ENCODE data around the gene LUZP1. TPM values are rescaled to one million over a fixed set of nuclear protein-coding genes. Genes with fewer than 3 reads are reported as not detected.
A peak's percentile ranks its signal among the peaks of the same experiment; 100 is the strongest.

Gene LUZP1
- polyA plus RNA-seq, 1 of the 3 experiments (the other 2 are of a cell fraction), result 8.9 TPM

DNA sequence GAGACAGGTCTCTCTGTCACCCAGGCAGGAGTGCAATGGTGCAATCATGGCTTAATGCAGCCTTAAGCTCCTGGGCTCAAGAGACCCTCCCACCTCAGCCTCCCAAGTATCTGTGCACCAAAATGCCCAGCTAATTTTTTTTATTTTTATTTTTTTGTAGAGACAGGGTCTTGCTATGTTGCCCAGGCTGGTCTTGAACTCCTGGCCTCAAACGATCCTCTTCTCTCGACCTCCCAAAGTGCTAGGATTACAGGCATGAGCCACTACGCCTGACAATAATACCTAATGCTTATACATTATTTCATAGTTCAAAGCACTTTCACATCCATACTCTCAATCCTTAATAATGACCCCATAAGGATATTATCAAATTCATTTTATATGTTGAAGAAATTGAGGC, 48.3 kb downstream of the LUZP1 start (continued):
- no peak for TF ChIP-seq FOXJ3 (CRISPR knock-in tag; IDR thresholded peaks at IDR 0.05)
- TF ChIP-seq, protein P1, sequence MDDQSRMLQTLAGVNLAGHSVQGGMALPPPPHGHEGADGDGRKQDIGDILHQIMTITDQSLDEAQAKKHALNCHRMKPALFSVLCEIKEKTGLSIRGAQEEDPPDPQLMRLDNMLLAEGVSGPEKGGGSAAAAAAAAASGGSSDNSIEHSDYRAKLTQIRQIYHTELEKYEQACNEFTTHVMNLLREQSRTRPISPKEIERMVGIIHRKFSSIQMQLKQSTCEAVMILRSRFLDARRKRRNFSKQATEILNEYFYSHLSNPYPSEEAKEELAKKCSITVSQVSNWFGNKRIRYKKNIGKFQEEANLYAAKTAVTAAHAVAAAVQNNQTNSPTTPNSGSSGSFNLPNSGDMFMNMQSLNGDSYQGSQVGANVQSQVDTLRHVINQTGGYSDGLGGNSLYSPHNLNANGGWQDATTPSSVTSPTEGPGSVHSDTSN (IDR thresholded peaks at IDR 0.05), result no peak
- no peak for TF ChIP-seq SMC3 (IDR thresholded peaks at IDR 0.05; ENCODE audit: low read depth, low read length)
- TF ChIP-seq, protein P2, sequence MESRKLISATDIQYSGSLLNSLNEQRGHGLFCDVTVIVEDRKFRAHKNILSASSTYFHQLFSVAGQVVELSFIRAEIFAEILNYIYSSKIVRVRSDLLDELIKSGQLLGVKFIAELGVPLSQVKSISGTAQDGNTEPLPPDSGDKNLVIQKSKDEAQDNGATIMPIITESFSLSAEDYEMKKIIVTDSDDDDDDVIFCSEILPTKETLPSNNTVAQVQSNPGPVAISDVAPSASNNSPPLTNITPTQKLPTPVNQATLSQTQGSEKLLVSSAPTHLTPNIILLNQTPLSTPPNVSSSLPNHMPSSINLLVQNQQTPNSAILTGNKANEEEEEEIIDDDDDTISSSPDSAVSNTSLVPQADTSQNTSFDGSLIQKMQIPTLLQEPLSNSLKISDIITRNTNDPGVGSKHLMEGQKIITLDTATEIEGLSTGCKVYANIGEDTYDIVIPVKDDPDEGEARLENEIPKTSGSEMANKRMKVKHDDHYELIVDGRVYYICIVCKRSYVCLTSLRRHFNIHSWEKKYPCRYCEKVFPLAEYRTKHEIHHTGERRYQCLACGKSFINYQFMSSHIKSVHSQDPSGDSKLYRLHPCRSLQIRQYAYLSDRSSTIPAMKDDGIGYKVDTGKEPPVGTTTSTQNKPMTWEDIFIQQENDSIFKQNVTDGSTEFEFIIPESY (IDR thresholded peaks at IDR 0.05; ENCODE audit: borderline replicate concordance, low read depth), result no peak
- no peak for TF ChIP-seq YY1 (IDR thresholded peaks at IDR 0.05; ENCODE audit: low read depth)
- TF ChIP-seq NRF1 (IDR thresholded peaks at IDR 0.05; ENCODE audit: low read depth, low read length), result no peak

DNA sequence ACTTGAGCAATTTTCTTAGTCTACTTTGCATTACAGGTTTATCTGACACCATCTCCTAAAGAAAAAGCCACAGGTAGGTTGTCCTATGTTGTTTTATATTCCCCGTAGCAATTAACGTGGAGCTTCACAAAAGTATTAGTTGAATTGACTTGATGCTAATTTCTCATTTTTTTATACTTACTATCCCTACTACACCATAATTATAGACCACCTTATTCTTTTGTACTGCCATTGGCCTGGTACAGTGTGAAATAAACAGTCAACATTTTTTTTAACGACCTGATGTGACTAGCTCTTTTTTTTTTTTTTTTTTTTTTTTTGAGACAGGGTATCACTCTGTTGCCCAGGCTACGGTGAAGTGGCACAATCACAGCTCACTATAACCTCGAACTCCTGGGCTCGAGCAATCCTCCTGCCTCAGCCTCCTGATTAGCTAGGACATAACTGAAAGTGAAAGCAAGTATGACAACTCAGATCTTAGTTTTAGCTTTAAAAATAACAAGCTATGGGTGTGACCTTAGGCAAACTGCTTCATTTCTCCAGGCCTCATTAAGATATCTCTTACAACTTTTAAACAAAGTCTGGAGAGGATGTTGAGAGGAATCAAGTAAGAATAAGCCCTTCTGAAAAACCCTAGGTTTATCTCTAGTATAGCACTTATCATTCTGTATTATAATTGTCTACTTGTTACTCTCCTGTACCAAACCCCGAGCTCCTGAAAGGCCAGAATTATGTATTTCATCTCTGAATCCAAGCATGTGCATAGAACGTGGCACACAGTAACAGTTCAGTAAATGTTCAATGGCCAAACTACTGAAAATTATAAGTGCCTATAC, 49.5 kb downstream of the LUZP1 start:
- peaks cover 15% of the 10 kb centered on the region for H3F3A ChIP-seq (replicated peaks; ENCODE audit: insufficient read depth)
- H3K9me2 ChIP-seq, result no peaks in the 10 kb centered on the region
- peaks cover 6 to 13% of the 10 kb centered on the region in 2 experiments; a peak in 3 of 4 replicates for H3K4me1 ChIP-seq (ENCODE audit: control insufficient read depth in 1 of 2, insufficient read depth in 2 of 2, low read depth in 1 of 2, low read length in 1 of 2)
- no peak overlapping the region; a peak in 1 of 4 replicates for H3K4me3 ChIP-seq (ENCODE audit: low read depth in 2 of 2, low read length in 1 of 2)
- ChIA-PET POLR2A (interaction anchor here (1.4 kb wide), 1 partner anchor 10 kb away, joined by 3 read pairs; no protein-coding TSS in a partner anchor), CTCF (interaction anchor here (1.0 to 5.7 kb wide), 9 partner anchors 10 to 155 kb away, joined by 3 to 32 read pairs (median 4); no protein-coding TSS in a partner anchor)
- no peak for TF ChIP-seq JUND (IDR thresholded peaks at IDR 0.05)
- no peak for TF ChIP-seq GABPA (IDR thresholded peaks at IDR 0.05; ENCODE audit: low read depth)
- TF ChIP-seq, protein P3, sequence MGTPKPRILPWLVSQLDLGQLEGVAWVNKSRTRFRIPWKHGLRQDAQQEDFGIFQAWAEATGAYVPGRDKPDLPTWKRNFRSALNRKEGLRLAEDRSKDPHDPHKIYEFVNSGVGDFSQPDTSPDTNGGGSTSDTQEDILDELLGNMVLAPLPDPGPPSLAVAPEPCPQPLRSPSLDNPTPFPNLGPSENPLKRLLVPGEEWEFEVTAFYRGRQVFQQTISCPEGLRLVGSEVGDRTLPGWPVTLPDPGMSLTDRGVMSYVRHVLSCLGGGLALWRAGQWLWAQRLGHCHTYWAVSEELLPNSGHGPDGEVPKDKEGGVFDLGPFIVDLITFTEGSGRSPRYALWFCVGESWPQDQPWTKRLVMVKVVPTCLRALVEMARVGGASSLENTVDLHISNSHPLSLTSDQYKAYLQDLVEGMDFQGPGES (IDR thresholded peaks at IDR 0.05; ENCODE audit: low read depth, low read length), result no peak
- TF ChIP-seq EZH2phosphoT487 (IDR thresholded peaks at IDR 0.05; ENCODE audit: borderline replicate concordance, low read depth), result no peak
- TF ChIP-seq POLR2AphosphoS5 (IDR thresholded peaks at IDR 0.05; ENCODE audit: low read depth, low read length), result no peak
- TF ChIP-seq, protein P4, sequence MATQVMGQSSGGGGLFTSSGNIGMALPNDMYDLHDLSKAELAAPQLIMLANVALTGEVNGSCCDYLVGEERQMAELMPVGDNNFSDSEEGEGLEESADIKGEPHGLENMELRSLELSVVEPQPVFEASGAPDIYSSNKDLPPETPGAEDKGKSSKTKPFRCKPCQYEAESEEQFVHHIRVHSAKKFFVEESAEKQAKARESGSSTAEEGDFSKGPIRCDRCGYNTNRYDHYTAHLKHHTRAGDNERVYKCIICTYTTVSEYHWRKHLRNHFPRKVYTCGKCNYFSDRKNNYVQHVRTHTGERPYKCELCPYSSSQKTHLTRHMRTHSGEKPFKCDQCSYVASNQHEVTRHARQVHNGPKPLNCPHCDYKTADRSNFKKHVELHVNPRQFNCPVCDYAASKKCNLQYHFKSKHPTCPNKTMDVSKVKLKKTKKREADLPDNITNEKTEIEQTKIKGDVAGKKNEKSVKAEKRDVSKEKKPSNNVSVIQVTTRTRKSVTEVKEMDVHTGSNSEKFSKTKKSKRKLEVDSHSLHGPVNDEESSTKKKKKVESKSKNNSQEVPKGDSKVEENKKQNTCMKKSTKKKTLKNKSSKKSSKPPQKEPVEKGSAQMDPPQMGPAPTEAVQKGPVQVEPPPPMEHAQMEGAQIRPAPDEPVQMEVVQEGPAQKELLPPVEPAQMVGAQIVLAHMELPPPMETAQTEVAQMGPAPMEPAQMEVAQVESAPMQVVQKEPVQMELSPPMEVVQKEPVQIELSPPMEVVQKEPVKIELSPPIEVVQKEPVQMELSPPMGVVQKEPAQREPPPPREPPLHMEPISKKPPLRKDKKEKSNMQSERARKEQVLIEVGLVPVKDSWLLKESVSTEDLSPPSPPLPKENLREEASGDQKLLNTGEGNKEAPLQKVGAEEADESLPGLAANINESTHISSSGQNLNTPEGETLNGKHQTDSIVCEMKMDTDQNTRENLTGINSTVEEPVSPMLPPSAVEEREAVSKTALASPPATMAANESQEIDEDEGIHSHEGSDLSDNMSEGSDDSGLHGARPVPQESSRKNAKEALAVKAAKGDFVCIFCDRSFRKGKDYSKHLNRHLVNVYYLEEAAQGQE (IDR thresholded peaks at IDR 0.05; ENCODE audit: low read depth, low read length), result no peak
- TF ChIP-seq ELF1 (IDR thresholded peaks at IDR 0.05), result no peak
- TF ChIP-seq SIN3A (IDR thresholded peaks at IDR 0.05; ENCODE audit: borderline replicate concordance, low read depth, low read length), result no peak
- no peak for TF ChIP-seq RCOR1 (IDR thresholded peaks at IDR 0.05; ENCODE audit: low read length)
- no peak for TF ChIP-seq TAF1 (IDR thresholded peaks at IDR 0.05; ENCODE audit: borderline replicate concordance, low read depth, low read length)
- no peak for TF ChIP-seq SMC3 (IDR thresholded peaks at IDR 0.05; ENCODE audit: low read depth, low read length)
- TF ChIP-seq, protein P2 (IDR thresholded peaks at IDR 0.05; ENCODE audit: borderline replicate concordance, low read depth), result no peak
- TF ChIP-seq NFIC (IDR thresholded peaks at IDR 0.05; ENCODE audit: borderline replicate concordance), result no peak
- H4K20me1 ChIP-seq (ENCODE audit: insufficient read depth), result peaks cover 47% of the 10 kb centered on the region
- H3K79me2 ChIP-seq (ENCODE audit: insufficient read depth), result peaks cover 98% of the 10 kb centered on the region
- 0 out of 2 replicates have a peak overlapping the region, but pooled peaks have one; percentile 32 for H3K4me2 ChIP-seq
- no peaks in the 10 kb centered on the region for H3K36me3 ChIP-seq (replicated peaks in 1 of 2; ENCODE audit: control insufficient read depth in 1 of 2, insufficient read depth in 2 of 2, low read length in 1 of 2)
- no peak overlapping the region for H2AFZ ChIP-seq (ENCODE audit: low read depth)
- H3K9ac ChIP-seq, result no peak overlapping the region
- H3K9me3 ChIP-seq, result no peaks in the 10 kb centered on the region
- peak overlapping the region in 1 of 2 experiments; percentile 16; a peak in 1 of 4 replicates for H3K27ac ChIP-seq (ENCODE audit: low read depth in 2 of 2, low read length in 1 of 2)
- DNase-seq, result no peak
- WGBS (ENCODE audit: low lambda C conversion rate), result 94% methylated on average over 8 of the region's 8 CpGs
- H3K27me3 ChIP-seq (ENCODE audit: insufficient read depth), result no peaks in the 10 kb centered on the region
